ENCODE results near the gene JDP2.

GRCh38 chr14:75425446-75425845 is 2.4 kb upstream of the JDP2 start:
- no peak for TF ChIP-seq POLR2A (IDR thresholded peaks at IDR 0.05)
- TF ChIP-seq CTCF (IDR thresholded peaks at IDR 0.05) = no peak
